ENCODE measurements around the gene FNDC8.
A peak's percentile ranks its signal among the peaks of the same experiment; 100 is the strongest.
"Not testable (repeated sequence)": the region's sequence is repeated elsewhere in the genome, so short reads cannot be mapped to it uniquely, and the experiment has no call there.

Gene FNDC8

DNA sequence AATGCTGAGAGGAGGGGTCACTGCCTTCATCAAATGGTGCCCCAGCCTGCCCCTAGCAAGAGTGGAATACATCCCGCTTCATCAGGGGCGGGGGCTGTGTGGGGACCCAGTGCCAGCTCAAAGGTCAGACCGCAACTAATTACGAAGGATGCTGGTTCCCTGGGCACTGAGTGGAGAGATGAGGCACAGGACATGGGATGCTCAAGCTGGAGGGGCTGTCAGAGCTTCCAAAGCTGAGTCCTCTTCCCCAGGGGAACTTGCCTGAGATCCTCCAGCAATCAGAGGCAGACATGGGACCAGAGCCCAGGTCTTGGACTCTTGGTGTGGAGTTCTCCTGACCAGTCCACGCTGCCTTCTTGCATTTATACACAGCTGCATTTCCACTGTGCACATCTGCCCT lies 45.1 kb downstream of the FNDC8 start:
- Mint-ChIP-seq H3K4me1 (no peaks in the 10 kb centered on the region), H3K9me3 (no peaks in the 10 kb centered on the region), H3K27ac (no peak overlapping the region), H3K36me3 (no peaks in the 10 kb centered on the region), H3K27me3 (peaks cover 73% of the 10 kb centered on the region), H3K4me3 (no peak overlapping the region)
- no peak for ATAC-seq

DNA sequence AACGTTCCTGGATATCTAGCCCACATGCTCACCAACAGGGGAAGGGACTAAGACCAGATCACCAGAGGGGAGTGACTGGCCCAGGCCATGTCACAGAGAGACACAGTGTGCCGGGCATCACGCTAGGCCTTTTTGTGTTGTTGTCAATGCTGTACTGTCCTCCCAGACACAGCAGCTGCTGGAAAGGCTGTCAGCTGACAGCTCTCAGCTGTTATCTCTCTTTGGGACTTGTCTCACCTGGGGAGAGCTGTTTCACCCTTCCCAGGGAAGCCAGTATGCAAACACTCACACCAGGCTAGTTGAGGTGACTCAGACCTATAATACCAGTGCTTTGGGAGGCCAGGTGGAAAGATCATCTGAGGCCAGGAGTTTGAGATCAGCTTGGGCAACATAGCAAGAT lies 45.6 kb downstream of the FNDC8 start:
- H3K36me3 Mint-ChIP-seq = no peaks in the 10 kb centered on the region
- H3K27ac Mint-ChIP-seq = no peak overlapping the region
- H3K4me3 Mint-ChIP-seq = no peak overlapping the region
- H3K27me3 Mint-ChIP-seq = peaks cover 68% of the 10 kb centered on the region
- no peaks in the 10 kb centered on the region for H3K9me3 Mint-ChIP-seq
- no peak for ATAC-seq
- no peaks in the 10 kb centered on the region for H3K4me1 Mint-ChIP-seq

DNA sequence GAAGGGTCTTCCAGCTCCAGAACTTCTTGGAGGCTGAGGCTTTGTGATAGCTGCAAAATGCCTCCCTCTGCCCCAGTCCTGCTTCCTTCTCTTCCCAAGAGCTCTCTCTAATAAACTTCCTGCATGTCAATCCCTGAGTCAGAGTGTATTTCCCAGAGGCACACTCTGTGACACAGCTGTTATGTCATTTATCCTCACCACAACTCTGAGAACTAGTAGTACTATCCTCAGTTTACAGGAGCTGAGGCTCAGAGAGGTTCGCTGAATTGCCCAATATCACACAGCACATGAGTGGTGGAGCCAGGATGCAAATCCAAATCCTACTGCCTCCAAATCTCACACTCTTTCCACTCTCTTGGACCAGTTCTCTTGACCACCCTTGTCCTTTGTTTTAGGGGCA lies 46.3 kb downstream of the FNDC8 start:
- H3K36me3 Mint-ChIP-seq = no peaks in the 10 kb centered on the region

DNA sequence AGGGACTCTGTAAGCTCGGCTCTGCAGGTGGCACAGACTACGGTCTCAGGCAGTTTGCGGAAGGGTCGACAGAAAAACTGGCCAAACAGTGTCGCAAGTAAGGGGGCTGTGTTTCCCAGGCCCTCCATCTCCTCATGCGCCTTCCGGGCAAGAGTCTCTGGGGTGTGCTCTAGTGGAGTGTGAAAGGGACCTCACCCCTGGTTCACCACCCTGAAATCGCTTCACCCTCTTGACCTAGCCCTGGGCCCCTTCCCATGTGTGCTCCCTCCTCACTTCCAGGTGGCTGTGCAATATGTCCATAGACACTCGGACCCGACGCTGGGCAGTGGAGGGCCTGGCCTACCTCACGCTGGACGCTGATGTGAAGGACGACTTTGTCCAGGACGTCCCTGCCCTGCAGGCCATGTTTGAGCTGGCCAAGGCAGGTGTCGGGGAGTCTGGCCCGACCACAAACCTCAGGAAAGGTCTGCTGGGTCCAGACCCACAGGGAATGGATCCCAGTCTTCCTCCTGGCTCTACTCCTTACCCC lies 48.5 kb downstream of the FNDC8 start:
- no peak for ATAC-seq
- Mint-ChIP-seq H3K27ac (no peak overlapping the region), H3K9me3 (no peaks in the 10 kb centered on the region), H3K4me3 (no peak overlapping the region), H3K4me1 (no peaks in the 10 kb centered on the region), H3K27me3 (peaks cover 60% of the 10 kb centered on the region), H3K36me3 (no peaks in the 10 kb centered on the region)

More for the DNA sequence above, 46.3 kb downstream of the FNDC8 start:
- H3K4me3 Mint-ChIP-seq = no peak overlapping the region
- H3K27me3 Mint-ChIP-seq = peaks cover 64% of the 10 kb centered on the region
- ATAC-seq = no peak
- no peak overlapping the region for H3K27ac Mint-ChIP-seq
- H3K4me1 Mint-ChIP-seq = no peaks in the 10 kb centered on the region
- H3K9me3 Mint-ChIP-seq = no peaks in the 10 kb centered on the region

DNA sequence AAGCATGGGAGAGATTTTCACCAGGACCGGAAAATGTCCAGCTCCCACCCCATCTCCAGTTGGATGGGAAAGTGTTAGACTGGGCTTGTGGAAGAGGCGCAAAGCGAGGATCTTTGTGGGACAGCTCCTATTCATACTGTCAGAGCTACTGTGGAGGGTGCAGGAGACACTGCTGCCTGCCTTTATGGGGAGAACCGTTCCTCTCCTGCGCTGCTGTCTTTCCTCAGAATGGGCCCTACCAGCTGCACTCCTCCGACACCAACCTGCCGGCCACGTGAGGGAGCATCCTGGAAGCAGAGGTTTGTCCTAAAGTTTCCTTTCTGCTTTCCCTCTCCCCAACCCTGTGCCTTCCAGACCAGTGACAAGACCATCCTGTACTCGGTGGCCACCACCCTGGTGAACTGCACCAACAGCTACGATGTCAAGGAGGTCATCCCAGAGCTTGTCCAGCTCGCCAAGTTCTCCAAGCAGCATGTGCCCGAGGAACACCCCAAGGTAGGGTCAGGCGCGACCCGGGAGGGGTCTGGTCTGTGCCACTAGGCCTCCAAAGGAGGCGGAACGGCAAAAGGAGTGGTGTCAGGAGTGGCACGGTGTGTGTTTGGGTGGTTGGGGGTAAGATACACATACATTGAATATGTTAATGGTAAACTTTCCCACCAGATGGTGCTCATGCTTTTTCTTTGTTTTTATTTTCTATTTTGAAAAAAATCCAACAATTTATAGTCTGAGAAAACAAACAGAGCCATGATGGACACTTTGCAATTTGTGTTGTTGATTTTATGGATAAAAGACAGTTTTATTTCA lies 49.8 kb downstream of the FNDC8 start:
- H3K4me1 Mint-ChIP-seq = no peaks in the 10 kb centered on the region
- no peak overlapping the region for H3K4me3 Mint-ChIP-seq
- H3K9me3 Mint-ChIP-seq = no peaks in the 10 kb centered on the region
- peak; percentile 28 for ATAC-seq
- H3K27ac Mint-ChIP-seq = no peak overlapping the region
- H3K36me3 Mint-ChIP-seq = no peaks in the 10 kb centered on the region
- peaks cover 57% of the 10 kb centered on the region for H3K27me3 Mint-ChIP-seq

DNA sequence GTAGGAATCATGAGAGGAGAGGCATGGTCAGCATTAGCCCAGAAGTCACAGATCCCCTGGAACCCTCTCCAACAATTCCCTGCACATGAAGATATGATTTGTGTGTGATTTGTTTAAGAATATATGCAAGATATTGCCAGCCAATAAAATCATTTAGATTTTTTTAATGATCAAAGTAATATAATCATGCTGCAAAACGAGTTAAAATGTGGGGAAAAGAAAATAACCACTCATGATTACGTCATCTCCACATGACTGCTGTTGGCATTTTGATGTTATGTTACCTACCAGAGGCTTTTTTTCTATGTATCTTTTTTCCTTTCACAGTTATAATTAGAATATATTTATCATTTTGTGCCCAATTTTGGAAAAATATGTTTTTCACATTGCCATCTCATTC lies 50.4 kb downstream of the FNDC8 start:
- ATAC-seq = no peak
- no peaks in the 10 kb centered on the region for H3K4me1 Mint-ChIP-seq
- no peaks in the 10 kb centered on the region for H3K9me3 Mint-ChIP-seq
- H3K4me3 Mint-ChIP-seq = no peak overlapping the region
- no peak overlapping the region for H3K27ac Mint-ChIP-seq
- H3K27me3 Mint-ChIP-seq = peaks cover 51% of the 10 kb centered on the region
- no peaks in the 10 kb centered on the region for H3K36me3 Mint-ChIP-seq

DNA sequence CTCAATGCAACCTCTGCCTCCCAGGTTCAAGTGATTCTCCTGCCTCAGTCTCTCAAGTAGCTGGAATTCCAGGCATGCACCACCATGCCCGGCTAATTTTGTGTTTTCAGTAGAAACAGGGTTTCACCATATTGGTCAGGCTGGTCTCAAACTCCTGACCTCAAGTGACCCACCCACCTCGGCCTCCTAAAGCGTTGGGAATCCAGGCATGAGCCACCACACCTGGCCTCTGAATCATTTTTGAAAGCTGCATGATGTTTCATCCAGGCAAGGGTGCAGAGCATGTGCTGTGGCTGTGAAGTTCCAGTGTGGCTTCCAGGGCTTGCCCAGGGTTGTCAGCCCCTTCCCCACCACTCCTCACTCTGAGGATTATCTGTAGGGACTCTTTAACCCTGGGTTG lies 50.9 kb downstream of the FNDC8 start:
- H3K4me3 Mint-ChIP-seq, H3K27ac Mint-ChIP-seq, ATAC-seq, H3K36me3 Mint-ChIP-seq, H3K4me1 Mint-ChIP-seq, H3K9me3 Mint-ChIP-seq: not testable (repeated sequence)
- H3K27me3 Mint-ChIP-seq = peaks cover 51% of the 10 kb centered on the region

DNA sequence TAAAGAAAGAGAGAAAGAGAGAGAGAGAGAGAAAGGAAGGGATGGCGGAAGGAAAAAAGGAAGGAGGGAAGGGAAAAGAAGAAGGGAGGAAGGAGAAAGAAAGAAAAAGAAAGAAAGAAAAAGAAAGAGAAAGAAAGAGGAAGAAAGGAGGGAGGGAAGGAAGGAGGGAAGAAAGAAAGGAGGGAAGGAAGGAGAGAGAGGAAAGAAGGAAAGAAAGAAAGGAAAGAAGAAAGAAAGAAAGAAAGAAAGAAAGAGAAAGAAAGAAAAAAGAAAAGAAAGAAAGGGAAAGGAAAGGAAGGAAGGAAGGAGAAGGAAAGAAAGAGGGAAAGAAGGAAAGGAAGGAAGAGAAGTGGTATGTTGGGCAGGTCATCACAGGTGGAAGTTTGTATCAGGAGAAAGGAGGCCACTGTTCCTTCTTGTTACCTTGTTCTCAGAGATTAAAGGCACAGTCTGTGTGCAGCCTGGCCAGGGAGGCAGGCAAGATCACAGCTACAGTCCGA lies 53.5 kb downstream of the FNDC8 start:
- Mint-ChIP-seq H3K27me3 (peaks cover 26% of the 10 kb centered on the region), H3K4me1 (peaks cover 8% of the 10 kb centered on the region), H3K36me3 (no peaks in the 10 kb centered on the region), H3K4me3 (no peak overlapping the region), H3K27ac (no peak overlapping the region), H3K9me3 (no peaks in the 10 kb centered on the region)
- no peak for ATAC-seq

DNA sequence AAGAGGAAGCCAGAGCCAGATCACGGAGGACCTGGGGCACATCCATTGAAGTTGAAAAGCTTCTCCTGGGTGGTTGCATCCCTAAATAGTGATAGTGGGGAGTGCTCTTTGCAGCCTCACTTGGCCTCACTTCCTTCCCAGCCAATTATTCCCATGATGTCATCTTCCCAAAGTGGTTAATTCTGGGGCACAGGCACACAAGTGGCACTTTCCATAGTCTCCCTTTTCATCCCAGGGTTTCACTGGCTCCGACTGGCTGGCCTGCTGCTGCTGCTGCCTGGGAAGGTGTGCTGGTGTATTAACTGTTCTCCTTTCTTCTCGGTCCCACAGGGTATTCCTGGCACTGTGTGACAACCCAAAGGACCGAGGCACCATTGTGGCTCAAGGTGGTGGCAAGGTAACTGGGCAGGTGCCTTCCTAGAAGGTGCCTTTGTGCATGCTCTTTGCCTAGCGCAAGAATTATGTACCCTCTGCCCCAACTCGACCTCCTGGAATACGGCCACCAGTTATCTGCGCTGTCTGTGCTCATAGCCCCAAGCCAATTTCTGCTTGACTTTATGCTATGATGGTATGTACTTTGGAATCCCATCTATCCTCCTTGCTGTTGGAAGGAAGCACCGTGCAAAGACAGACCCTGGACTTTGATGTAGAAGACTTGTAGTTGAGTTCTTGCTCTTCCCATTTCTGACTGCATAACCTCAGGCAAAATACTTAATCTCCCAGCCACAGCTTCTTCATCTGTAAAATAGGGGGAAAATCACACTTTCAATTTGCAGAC lies 54.4 kb downstream of the FNDC8 start:
- H3K9me3 Mint-ChIP-seq = no peaks in the 10 kb centered on the region
- ATAC-seq = no peak
- no peaks in the 10 kb centered on the region for H3K36me3 Mint-ChIP-seq
- H3K4me1 Mint-ChIP-seq = peaks cover 8% of the 10 kb centered on the region
- peaks cover 24% of the 10 kb centered on the region for H3K27me3 Mint-ChIP-seq
- H3K4me3 Mint-ChIP-seq = no peak overlapping the region
- no peak overlapping the region for H3K27ac Mint-ChIP-seq

DNA sequence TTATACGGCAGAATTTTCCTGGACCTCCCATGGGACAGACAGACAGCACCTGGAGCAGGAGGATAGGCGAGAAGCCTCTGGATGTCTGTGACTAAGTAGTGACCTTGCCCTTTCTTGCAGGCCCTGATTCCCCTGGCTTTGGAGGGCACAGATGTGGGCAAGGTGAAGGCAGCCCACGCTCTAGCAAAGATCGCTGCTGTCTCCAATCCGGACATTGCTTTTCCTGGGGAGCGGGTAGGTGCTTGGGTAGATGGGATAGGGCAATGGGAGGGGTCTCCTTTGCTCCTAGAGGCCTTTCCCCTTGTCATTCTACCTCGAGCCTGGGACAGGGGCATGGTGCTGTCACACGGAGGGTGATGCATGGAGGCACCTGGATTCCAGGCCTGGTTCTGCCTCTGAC lies 55.5 kb downstream of the FNDC8 start:
- H3K27ac Mint-ChIP-seq = no peak overlapping the region
- no peaks in the 10 kb centered on the region for H3K9me3 Mint-ChIP-seq
- H3K4me3 Mint-ChIP-seq = no peak overlapping the region
- peaks cover 31% of the 10 kb centered on the region for H3K27me3 Mint-ChIP-seq
- no peaks in the 10 kb centered on the region for H3K36me3 Mint-ChIP-seq
- peaks cover 8% of the 10 kb centered on the region for H3K4me1 Mint-ChIP-seq
- ATAC-seq = no peak

DNA sequence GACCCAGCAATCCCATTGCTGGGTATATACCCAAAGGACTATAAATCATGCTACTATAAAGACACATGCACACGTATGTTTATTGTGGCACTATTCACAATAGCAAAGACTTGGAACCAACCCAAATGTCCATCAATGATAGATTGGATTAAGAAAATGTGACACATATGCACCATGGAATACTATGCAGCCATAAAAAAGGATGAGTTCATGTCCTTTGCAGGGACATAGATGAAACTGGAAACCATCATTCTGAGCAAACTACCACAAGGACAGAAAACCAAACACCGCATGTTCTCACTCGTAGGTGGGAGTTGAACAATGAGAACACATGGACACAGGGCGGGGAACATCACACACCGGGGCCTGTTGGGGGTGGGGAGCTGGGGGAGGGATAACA lies 58.0 kb downstream of the FNDC8 start:
- not testable (repeated sequence) for H3K27ac Mint-ChIP-seq, H3K4me3 Mint-ChIP-seq, H3K36me3 Mint-ChIP-seq, H3K9me3 Mint-ChIP-seq, ATAC-seq
- peaks cover 16% of the 10 kb centered on the region for H3K4me1 Mint-ChIP-seq
- H3K27me3 Mint-ChIP-seq = peaks cover 41% of the 10 kb centered on the region

All from stimulated activated memory B cell treated with anti-CD40 and anti-IgM and Interleukin-4, amounts not matched to agents 10 μg/mL and 1 μg/mL and 100 μg/mL, for 72 hours (primary cell).